GM15510 (cell line): ENCODE results near the gene IL4.

Source experiments
- POLR2A ChIP-seq: IDR thresholded peaks from 3 replicates; pipeline ENCODE4 v1.6.1; 2011; ENCODE audit warnings: borderline replicate concordance; ENCODE audit not compliant: insufficient read length; ENCODE audit errors: extremely low read depth

The IL4 gene

DNA sequence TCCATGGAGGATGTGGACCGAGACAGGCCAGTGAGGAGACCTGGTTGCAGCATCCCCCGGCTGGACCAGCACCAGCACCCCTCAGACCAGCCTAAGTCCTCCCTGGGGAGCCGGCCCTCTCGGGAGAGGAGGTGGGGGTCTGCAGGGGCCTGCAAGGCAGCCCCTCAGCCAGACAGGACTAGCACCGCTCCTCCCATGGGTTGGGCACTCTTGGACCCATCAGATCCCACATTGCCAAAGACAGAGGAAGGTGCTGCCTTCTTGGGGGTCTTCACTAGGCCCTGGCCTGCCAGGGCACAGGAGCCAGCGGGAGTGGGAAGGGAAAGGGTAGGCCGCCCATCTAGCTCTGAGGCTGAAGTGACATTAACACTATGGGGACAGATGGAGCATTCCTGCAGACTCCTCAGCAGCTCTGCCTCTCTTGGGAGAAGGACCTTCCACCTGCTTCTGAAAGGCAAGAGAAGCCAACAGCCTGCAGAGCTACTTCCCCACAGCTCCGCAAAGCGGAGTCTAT lies 9.0 kb upstream of the IL4 start:
- no peak for TF ChIP-seq POLR2A

GRCh38 chr5:132665574-132666080 lies 8.2 kb upstream of the IL4 start:
- TF ChIP-seq POLR2A = no peak

GRCh38 chr5:132666310-132667123 lies 7.3 kb upstream of the IL4 start:
- TF ChIP-seq POLR2A = no peak

GRCh38 chr5:132667309-132667708 lies 6.5 kb upstream of the IL4 start:
- no peak for TF ChIP-seq POLR2A

GRCh38 chr5:132667761-132668705 lies 5.8 kb upstream of the IL4 start:
- no peak for TF ChIP-seq POLR2A

- no peak for TF ChIP-seq POLR2A
Observed at GRCh38 chr5:132668706-132669454, 4.9 kb upstream of the IL4 start.

DNA sequence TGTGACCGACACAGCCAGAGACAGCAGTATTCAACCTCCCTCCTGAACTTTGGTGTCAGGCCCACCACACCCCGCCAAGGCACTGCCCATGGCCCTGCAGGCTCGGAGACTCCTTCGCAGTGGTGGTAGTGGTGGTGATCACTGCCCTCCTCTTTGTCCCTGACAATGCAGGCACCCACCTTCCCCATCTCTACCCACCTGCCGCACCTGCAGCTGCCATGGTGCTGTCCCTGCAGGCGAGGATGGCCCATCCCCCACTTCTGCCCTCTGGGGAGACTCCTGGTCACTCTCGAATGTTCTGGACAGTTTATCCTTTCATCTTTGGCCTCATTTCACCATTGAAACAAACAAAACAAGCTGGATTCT lies 4.4 kb upstream of the IL4 start:
- no peak for TF ChIP-seq POLR2A

GRCh38 chr5:132669966-132670882 lies 3.6 kb upstream of the IL4 start:
- TF ChIP-seq POLR2A = no peak

DNA sequence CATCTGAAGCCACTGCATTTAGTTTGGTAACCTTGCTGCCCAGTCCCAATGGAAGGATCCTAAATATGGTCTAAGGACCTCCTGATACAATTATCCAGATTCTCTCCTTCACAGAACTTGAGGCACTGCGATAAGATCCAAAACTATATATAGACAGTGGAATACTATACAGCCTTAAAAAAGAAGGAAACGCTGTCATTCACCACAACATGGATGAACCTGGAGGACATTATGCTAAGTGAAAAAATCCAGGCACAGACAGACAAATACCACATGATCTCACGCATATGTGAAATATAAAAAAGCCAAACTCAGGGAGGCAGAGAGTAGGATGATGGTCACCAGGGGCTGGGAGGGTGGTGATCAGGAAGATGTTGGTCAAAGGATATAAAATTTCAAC lies 2.8 kb upstream of the IL4 start:
- TF ChIP-seq POLR2A = no peak

- no peak for TF ChIP-seq POLR2A
Observed at GRCh38 chr5:132673488-132673887, 301 bp upstream of the IL4 start.

DNA sequence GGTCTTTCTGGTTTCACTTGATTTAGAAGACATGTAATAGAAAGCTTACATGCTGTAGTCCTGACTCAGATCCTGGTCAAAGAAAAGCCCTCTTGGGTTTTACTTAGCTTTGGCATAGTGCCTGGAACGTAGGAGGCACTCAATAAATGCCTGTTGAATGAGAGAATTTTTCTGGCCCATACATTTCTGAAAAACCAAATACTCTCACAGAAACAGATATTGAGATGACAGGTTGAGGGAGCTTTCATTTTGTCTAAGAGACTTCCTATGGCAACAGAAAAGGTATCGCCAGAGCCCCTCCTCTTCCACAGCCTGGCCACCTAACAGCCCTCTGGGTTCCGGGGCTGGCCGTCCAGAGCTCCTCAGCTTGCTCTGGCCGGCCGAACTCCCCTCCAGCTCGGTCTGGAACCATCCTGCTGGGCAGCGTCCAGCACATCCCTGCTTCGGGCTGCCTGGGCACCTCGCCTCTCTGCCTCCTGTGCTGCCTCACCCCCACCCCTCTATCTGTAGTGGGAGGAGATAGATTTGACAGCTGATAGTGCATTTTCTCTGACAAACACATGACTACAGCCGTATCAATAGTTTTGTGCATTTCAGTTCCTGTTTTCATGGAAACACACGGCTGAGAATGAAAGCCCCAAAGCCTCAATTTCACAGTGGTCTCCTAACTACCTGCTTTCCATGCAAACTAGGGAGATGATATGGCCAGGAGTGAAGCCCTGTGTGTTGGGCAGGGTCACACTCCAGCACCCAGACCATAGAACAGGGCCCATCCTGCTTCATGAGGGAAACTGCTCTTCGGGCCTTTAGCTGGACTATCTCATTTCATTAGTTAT lies 1.1 kb downstream of the IL4 start:
- no peak for TF ChIP-seq POLR2A

- no peak for TF ChIP-seq POLR2A
Observed at GRCh38 chr5:132675936-132676689, 2.3 kb downstream of the IL4 start.
